Subcutaneous adipose tissue (tissue), 4 donors: ENCODE results near the gene NUP37. TPM values are rescaled to one million over a fixed set of nuclear protein-coding genes. Genes with fewer than 3 reads are reported as not detected.

Experiments used
- total RNA-seq, 4 donors: library from RNA; depleted of rRNA; stranded (reverse); fragments of >200 nt; gene quantifications; one replicate each; pipeline ENCODE4 v1.1.0, GENCODE V29; 2016
- TF ChIP-seq, protein P1 (sequence below): fragments of 450-650 bp; IDR thresholded peaks from one replicate; pipeline ENCODE4 v1.5.1; 2016; ENCODE audit warnings: low read depth, mild to moderate bottlenecking, control low read depth, antibody characterized with exemption, moderate library complexity

NUP37 gene
- total RNA-seq, 4 donors from 2014 or later = 13.6 to 18.9 (median 15.1) TPM

DNA sequence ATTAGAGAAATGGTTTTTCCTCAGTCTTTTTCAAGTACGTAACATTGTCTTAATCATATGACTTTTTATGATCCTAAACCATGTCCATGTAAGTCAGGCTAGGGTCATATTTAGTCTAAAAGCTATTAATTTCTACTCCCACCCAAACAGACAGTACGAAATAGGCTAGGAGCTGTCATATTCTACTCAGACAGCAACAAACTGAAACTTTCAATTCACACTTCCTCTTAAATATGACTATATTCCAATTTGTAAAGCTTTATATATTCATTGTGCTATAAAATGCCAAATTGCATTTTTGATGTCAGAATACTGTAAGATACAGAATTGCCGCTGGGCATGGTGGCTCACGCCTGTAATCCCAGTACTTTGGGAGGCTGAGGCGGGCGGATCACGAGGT, 3.5 kb downstream of the NUP37 start:
- TF ChIP-seq, protein P1, sequence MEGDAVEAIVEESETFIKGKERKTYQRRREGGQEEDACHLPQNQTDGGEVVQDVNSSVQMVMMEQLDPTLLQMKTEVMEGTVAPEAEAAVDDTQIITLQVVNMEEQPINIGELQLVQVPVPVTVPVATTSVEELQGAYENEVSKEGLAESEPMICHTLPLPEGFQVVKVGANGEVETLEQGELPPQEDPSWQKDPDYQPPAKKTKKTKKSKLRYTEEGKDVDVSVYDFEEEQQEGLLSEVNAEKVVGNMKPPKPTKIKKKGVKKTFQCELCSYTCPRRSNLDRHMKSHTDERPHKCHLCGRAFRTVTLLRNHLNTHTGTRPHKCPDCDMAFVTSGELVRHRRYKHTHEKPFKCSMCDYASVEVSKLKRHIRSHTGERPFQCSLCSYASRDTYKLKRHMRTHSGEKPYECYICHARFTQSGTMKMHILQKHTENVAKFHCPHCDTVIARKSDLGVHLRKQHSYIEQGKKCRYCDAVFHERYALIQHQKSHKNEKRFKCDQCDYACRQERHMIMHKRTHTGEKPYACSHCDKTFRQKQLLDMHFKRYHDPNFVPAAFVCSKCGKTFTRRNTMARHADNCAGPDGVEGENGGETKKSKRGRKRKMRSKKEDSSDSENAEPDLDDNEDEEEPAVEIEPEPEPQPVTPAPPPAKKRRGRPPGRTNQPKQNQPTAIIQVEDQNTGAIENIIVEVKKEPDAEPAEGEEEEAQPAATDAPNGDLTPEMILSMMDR = no peak

DNA sequence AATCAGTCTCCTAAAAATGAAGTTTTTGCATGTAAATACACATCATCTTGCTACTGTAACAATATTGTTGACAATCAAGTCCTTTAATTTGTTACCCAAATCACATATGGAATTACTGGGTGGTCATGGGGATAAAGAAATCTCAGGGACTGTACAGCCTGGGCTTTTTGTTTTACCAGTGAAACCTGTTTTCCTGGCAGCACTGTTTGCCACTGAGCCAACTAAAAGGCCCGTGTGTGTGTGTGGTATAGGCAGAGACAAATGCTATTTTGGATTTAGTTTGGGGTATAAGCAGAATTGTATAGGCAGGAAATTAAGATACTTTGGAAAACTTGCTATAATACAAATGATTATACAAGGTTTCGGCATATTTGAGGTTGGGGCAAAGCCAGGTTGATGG, 5.7 kb downstream of the NUP37 start:
- TF ChIP-seq, protein P1 = no peak

DNA sequence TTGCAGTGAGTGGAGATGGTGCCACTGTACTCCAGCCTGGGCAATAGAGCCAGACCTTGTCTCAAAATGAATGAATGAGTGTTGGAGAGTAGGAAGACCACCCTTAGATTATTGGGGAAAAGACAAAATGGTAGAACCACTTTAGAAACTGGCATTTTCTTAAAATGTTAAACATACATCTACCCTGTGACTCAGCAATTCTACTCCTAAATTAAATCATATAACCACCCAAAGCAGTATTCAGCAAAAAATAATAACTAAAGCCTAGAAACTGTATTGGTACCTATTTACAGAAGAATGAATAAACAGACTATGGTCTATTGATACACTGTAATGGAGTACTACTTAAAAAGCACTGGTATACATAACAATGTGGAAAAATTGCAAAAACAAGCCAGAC, 9.1 kb downstream of the NUP37 start:
- TF ChIP-seq, protein P1 = no peak

DNA sequence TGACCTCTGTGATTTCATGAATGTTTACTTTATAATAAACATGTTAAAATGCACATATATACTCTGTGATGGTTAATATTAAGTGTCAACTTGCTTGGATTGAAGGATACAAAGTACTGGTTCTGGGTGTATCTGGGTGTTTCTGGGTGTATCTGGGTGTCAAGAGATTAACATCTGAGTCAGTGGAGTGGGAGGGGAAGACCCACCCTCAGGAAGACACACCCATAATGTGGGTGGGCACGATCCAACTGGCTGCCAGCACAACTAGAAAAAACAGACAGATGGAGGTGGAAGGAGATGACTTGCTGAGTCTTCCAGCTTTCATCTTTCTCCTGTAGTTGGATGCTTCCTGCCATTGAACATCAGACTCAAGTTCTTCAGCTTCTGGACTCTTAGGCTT, 11.9 kb downstream of the NUP37 start:
- TF ChIP-seq, protein P1 = no peak

DNA sequence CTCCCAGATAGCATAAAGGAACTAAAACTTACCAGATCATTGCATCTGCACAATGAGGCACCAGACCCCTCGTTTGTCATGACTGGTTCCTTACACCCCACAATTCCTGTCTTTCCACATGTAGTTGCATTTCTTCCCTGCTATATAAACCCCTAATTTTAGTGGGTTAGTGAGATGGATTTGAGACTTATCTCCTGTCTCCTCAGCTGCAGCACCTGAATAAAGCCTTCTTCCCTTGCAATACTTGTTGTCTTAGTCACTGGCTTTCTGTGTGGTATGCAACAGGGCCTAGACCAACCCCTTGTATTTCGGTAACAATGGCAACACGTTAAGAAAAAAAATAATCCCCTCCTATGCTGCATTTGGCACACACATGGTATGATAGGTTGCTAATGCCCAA, 13.0 kb downstream of the NUP37 start:
- TF ChIP-seq, protein P1 = no peak

DNA sequence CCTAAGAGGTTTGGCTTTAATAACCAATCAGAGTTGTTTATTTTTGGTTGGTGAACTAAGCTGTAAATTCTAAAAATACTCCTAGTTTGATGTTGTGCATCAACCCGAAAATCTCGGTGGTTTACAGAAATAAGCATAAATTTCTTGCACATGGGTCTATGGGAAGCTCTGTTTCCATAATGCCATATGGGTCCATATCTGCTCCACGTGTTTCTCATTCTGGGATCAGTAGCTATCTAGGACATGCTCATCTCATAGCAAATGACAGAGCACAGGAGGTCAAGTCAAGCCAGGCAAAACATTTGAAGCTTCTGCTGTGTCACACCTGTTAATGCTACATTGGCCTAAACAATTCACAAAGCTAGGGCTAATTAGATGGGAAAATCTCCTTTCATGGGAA, 23.1 kb downstream of the NUP37 start:
- TF ChIP-seq, protein P1 = no peak

DNA sequence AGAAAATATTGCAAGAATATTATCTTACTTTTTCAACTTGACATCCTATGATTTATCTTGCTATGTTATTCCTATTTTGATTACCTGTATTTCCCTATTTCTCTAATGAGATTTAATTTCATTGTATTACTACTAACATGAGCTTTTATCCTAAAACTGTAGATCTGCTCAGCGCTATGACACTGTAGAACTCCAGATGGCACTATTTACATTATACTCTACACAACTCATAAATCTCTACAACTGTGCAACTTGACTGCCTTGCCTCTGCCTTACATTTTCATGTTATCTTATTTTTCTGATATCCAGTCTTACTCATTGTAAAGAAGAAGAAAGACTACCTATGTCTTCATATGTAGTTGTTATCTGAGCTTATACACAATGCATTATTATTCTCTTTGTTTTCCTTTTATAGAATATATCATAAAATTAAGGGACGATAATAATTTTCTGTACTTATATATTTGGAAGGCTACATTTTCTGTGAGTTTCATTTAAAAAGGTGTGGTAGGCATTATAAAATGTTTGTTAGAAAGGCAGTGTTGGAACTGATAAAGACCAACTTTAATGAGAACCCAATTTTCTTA, 24.1 kb downstream of the NUP37 start:
- TF ChIP-seq, protein P1 = no peak
